HepG2 (cell line): ENCODE data around the gene GALNT8. TPM values are rescaled to one million over a fixed set of nuclear protein-coding genes. Genes with fewer than 3 reads are reported as not detected.
A peak's percentile ranks its signal among the peaks of the same experiment; 100 is the strongest.

Experiments
- ATAC-seq: fragments of 200-7000 bp; cut with Tn5 transposase; 3 replicates; pipeline ENCODE4 v1.9.1; 2020; ENCODE audit warnings: mild to moderate bottlenecking, moderate library complexity
- BruUV-seq: library from RNA; stranded (reverse); fragments of 400-500 nt; replicated peaks from 2 replicates; lab custom pipeline; 2021; lab: Mats Ljungman, UMichigan
- CTCF ChIA-PET: fragments of 300-600 bp; formaldehyde crosslinking; extraction: SDS; loops from one replicate; lab custom pipeline; 2021; ENCODE audit warnings: low total read pairs, inconsistent platforms, low intra/inter-chr PET ratio; lab: Yijun Ruan, JAX
- POLR2A ChIA-PET: fragments of 350-600 bp; sonication (Branson Sonifier 250); formaldehyde crosslinking; loops from one replicate; lab custom pipeline; 2020; ENCODE audit warnings: antibody characterized with exemption, inconsistent platforms; lab: Yijun Ruan, JAX
- DNase-seq: peaks from one replicate; pipeline ENCODE4 v3.0.0-alpha.2; 2015; ENCODE audit warnings: low spot score
- FAIRE-seq: peaks from 3 replicates; lab custom pipeline; 2011; peaks lifted over from hg19 to GRCh38; lab: Jason Lieb, UNC
- H2AFZ ChIP-seq: one replicate; pipeline ENCODE4 v1.6.1; 2011; ENCODE audit warnings: low read length, inconsistent platforms
- H3K27ac ChIP-seq: fragments of 300-600 bp; 3 replicates; pipeline ENCODE4 v1.8.0; 2011; ENCODE audit warnings: mixed run types, mild to moderate bottlenecking, mixed read lengths, low read length, inconsistent platforms; ENCODE audit not compliant: insufficient read depth; ENCODE audit errors: extremely low read length
- H3K27me3 ChIP-seq, 2 experiments: fragments of 200-600 bp in 1 of 2; 2 replicates in 1 of 2; 3 replicates in 1 of 2; pipeline versions ENCODE4 v1.6.0 to v1.8.0; 2011; ENCODE audit warnings: low read length in 2 of 2, mild to moderate bottlenecking in 2 of 2, moderate library complexity in 2 of 2, inconsistent platforms in 1 of 2; ENCODE audit not compliant: insufficient read depth in 2 of 2, control insufficient read depth in 1 of 2
- H3K36me3 ChIP-seq, 2 experiments: fragments of 200-600 bp in 1 of 2; replicated peaks in 1 of 2; 2 replicates in 1 of 2; 3 replicates in 1 of 2; pipeline versions ENCODE4 v1.5.1 to v1.8.0; 2011; ENCODE audit warnings: low read length in 2 of 2, inconsistent platforms in 1 of 2; ENCODE audit not compliant: insufficient read depth in 2 of 2, control insufficient read depth in 1 of 2
- H3K4me1 ChIP-seq: 2 replicates; pipeline ENCODE4 v1.5.1; 2012; ENCODE audit warnings: low read length, inconsistent platforms; ENCODE audit not compliant: insufficient read depth
- H3K4me2 ChIP-seq: 2 replicates; pipeline ENCODE4 v1.6.0; 2011; ENCODE audit warnings: low read depth, low read length, inconsistent platforms
- H3K4me3 ChIP-seq, 3 experiments: fragments of 200-600 bp in 1 of 3; sonication (generic), shearing (Covaris generic) in 1 of 3; replicated peaks in 1 of 3; 2 replicates each; pipeline ENCODE4 v1.5.1; 2011 to 2016; ENCODE audit warnings: low read length in 3 of 3, inconsistent platforms in 2 of 3, low read depth in 2 of 3, mild to moderate bottlenecking in 2 of 3, control low read depth in 1 of 3, mixed read lengths in 1 of 3; ENCODE audit not compliant: insufficient read depth in 1 of 3
- H3K79me2 ChIP-seq: one replicate; pipeline ENCODE4 v1.6.1; 2011; ENCODE audit warnings: low read length, inconsistent platforms; ENCODE audit not compliant: insufficient read depth
- H3K9ac ChIP-seq: 2 replicates; pipeline ENCODE4 v1.6.0; 2011; ENCODE audit warnings: mild to moderate bottlenecking, low read depth, low read length, inconsistent platforms; ENCODE audit not compliant: insufficient read depth
- H3K9me3 ChIP-seq: 2 replicates; pipeline ENCODE4 v1.5.1; 2012; ENCODE audit warnings: mild to moderate bottlenecking, low read length
- H4K20me1 ChIP-seq: 2 replicates; pipeline ENCODE4 v1.6.0; 2011; ENCODE audit warnings: inconsistent platforms, mild to moderate bottlenecking, low read length, moderate library complexity; ENCODE audit not compliant: insufficient read depth
- DMAP1 ChIP-seq: IDR thresholded peaks from 2 replicates; pipeline ENCODE4 v1.6.1; 2016
- NR2C2 ChIP-seq: sonication (generic); formaldehyde crosslinking; IDR thresholded peaks from 2 replicates; pipeline ENCODE4 v1.4.0; 2020; ENCODE audit warnings: missing genetic modification reagents, mild to moderate bottlenecking, moderate library complexity, borderline replicate concordance
- RCOR2 ChIP-seq: IDR thresholded peaks from 2 replicates; pipeline ENCODE4 v1.6.1; 2016; ENCODE audit warnings: missing biosample characterization, missing genetic modification reagents
- TCF12 ChIP-seq, 2 experiments: fragments of 450-650 bp in 1 of 2; sonication (generic) in 1 of 2; formaldehyde crosslinking in 1 of 2; IDR thresholded peaks; 2 replicates each; pipeline versions ENCODE4 v1.6.1 to v1.8.0; 2017 to 2022; ENCODE audit warnings: antibody characterized with exemption in 1 of 2, mild to moderate bottlenecking in 1 of 2, missing genetic modification reagents in 1 of 2, moderate library complexity in 1 of 2
- ZNF7 ChIP-seq: IDR thresholded peaks from 2 replicates; pipeline ENCODE4 v1.6.1; 2016; ENCODE audit warnings: missing biosample characterization, missing genetic modification reagents
- ZNF839 ChIP-seq: sonication (generic); formaldehyde crosslinking; IDR thresholded peaks from 2 replicates; pipeline ENCODE4 v1.4.0; 2020; ENCODE audit warnings: missing genetic modification reagents, mild to moderate bottlenecking, borderline replicate concordance
- WGBS: methylation state at CpG from one replicate; pipeline ENCODE4 v1.1.6; 2017; ENCODE audit warnings: low lambda C conversion rate; 5-methylcytosine and 5-hydroxymethylcytosine counted together
- in situ Hi-C: cut with HindIII; loops from 2 replicates; pipeline ENCODE4 v1.10.0; 2017; ENCODE audit warnings: low pct_unique_long_range_greater_than_20kb; ENCODE audit not compliant: extremely low pct_ligation_motif_present
- intact Hi-C: fragments of 100-400 bp; cut with micrococcal nuclease; formaldehyde crosslinking; loops from one replicate; pipeline ENCODE4 v1.10.0; 2022; ENCODE audit not compliant: unreplicated experiment
- polyA plus RNA-seq, 8 experiments: library from polyadenylated mRNA; depleted of rRNA in 3 of 8; stranded (reverse) in 7 of 8; unstranded in 1 of 8; fragments of >200 nt; fragmentation: Illumina TruSeq in 4 of 8; extraction: Trizol in 4 of 8; gene quantifications; 2 replicates each; pipeline versions ENCODE4 v1.2.1 to v1.2.3, GENCODE V29; 2011 to 2016; ENCODE audit warnings: low read depth in 4 of 8, missing spikeins in 1 of 8, mixed read lengths in 1 of 8; ENCODE audit not compliant: insufficient read depth in 1 of 8
- total RNA-seq, 5 experiments: library from RNA; depleted of rRNA; stranded (reverse); fragments of >200 nt; fragmentation: Illumina TruSeq; extraction: Trizol; gene quantifications; 2 replicates each; pipeline ENCODE4 v1.2.3, GENCODE V29; 2016; ENCODE audit warnings: low read depth in 1 of 5
- TF ChIP-seq, protein P1 (sequence below): sonication (generic); formaldehyde crosslinking; IDR thresholded peaks from 2 replicates; pipeline ENCODE4 v1.5.0; 2020; ENCODE audit warnings: mild to moderate bottlenecking, missing genetic modification reagents
- TF ChIP-seq, protein P2 (sequence below): sonication (generic); formaldehyde crosslinking; IDR thresholded peaks from 2 replicates; pipeline ENCODE4 v1.5.0; 2020; ENCODE audit warnings: mild to moderate bottlenecking, missing genetic modification reagents, moderate library complexity

Gene GALNT8
- total and polyA plus RNA-seq, 2 of the 13 experiments (the other 11 are each of a cell fraction or from before 2014, with no cell fraction given) = 0.45 TPM; not detected in 1

DNA sequence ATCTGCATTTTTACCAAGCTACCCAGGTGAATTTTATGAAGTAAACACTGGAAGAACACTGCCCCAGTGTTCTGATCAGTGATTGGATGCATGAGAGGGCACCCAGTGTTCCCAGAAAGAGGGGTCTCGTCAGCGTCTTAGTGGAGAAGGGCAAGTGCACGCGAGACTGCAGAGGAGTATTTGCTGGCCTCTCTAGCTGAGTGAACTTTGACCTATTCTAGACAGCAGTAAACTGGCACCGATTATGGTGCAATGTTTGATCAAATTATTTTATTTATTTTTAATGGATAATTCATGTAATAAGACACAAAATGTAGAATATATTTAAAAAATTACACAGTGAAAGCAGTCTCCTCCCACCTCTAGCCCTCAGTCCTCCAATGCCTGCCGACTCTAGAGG is 5.3 kb upstream of the GALNT8 start:
- FAIRE-seq = no peak
- POLR2A ChIA-PET = no interaction called here
- H3K27ac ChIP-seq = no peak overlapping the region

DNA sequence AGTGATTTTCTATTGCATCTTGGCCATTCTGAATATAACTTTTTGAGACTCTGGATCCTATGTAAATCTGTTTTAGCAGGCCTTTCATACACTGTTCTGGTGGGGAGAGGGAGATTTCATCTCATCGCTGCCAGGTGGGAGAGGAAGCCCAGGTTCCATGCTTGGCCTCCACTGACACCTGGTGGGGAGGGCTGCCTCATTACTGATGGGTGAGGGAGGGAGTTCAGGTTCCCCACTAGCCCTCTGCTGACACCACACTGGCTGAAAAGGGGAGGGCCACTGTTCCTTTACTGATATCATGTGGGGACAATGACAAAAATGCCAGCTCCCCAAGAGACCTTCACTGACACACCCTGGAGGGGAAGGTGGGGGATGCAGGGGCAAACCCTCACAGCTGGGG is 2.4 kb upstream of the GALNT8 start:
- whole genome bisulfite sequencing = 86% methylated on average over 1 of the region's 1 CpG

More for the DNA sequence above, 5.3 kb upstream of the GALNT8 start:
- H3K79me2 ChIP-seq = no peaks in the 10 kb centered on the region
- intact Hi-C loops = no loop called here
- H3K4me3 ChIP-seq = no peak overlapping the region
- H3K27me3 ChIP-seq = peaks cover 0 to 12% of the 10 kb centered on the region in 2 experiments; a peak in 3 of 5 replicates
- no peak overlapping the region for H2AFZ ChIP-seq
- ATAC-seq = no peak
- DNase-seq = no peak
- peaks cover 5% of the 10 kb centered on the region; the same call in 1 of the 2 replicates for H3K4me1 ChIP-seq
- H3K4me2 ChIP-seq = peak overlapping the region; percentile 27; the same call in 1 of the 2 replicates
- no peaks in the 10 kb centered on the region for H3K9me3 ChIP-seq
- H3K9ac ChIP-seq = no peak overlapping the region
- TF ChIP-seq ZNF7 (CRISPR knock-in tag) = peak; percentile 19; the same call in 1 of the 2 replicates
- no peak for TF ChIP-seq TCF12 (IDR thresholded peaks at IDR 0.05)
- no peak for TF ChIP-seq TCF12 (CRISPR knock-in tag; IDR thresholded peaks at IDR 0.05)
- TF ChIP-seq, all 625 proteins: peak for 1
- CTCF ChIA-PET = no interaction called here
- H3K36me3 ChIP-seq = no peaks in the 10 kb centered on the region
- no peaks in the 10 kb centered on the region for H4K20me1 ChIP-seq
- in situ Hi-C loops = no loop called here
- WGBS = 11% methylated on average over 6 of the region's 6 CpGs
- BruUV-seq = no TSS peak

More for the DNA sequence above, 2.4 kb upstream of the GALNT8 start:
- Histone ChIP-seq H2AFZ (no peak overlapping the region), H3K36me3 (no peaks in the 10 kb centered on the region), H3K79me2 (no peaks in the 10 kb centered on the region), H3K4me1 (peaks cover 5% of the 10 kb centered on the region; the same call in 1 of the 2 replicates), H3K27me3 (peaks cover 0 to 33% of the 10 kb centered on the region in 2 experiments; a peak in 3 of 5 replicates), H3K9me3 (no peaks in the 10 kb centered on the region), H4K20me1 (no peaks in the 10 kb centered on the region), H3K27ac (no peak overlapping the region), H3K9ac (no peak overlapping the region), H3K4me2 (no peak overlapping the region), H3K4me3 (no peak overlapping the region)
- POLR2A ChIA-PET = no interaction called here
- ATAC-seq (no peak), FAIRE-seq (no peak), DNase-seq (no peak)
- no TSS peak for BruUV-seq
- TF ChIP-seq, protein P1, sequence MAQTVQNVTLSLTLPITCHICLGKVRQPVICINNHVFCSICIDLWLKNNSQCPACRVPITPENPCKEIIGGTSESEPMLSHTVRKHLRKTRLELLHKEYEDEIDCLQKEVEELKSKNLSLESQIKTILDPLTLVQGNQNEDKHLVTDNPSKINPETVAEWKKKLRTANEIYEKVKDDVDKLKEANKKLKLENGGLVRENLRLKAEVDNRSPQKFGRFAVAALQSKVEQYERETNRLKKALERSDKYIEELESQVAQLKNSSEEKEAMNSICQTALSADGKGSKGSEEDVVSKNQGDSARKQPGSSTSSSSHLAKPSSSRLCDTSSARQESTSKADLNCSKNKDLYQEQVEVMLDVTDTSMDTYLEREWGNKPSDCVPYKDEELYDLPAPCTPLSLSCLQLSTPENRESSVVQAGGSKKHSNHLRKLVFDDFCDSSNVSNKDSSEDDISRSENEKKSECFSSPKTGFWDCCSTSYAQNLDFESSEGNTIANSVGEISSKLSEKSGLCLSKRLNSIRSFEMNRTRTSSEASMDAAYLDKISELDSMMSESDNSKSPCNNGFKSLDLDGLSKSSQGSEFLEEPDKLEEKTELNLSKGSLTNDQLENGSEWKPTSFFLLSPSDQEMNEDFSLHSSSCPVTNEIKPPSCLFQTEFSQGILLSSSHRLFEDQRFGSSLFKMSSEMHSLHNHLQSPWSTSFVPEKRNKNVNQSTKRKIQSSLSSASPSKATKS (CRISPR knock-in tag) = no peak
- TF ChIP-seq ZNF839 (CRISPR knock-in tag) = no peak
- no peak for TF ChIP-seq DMAP1 (CRISPR knock-in tag)
- TF ChIP-seq RCOR2 (CRISPR knock-in tag) = no peak
- TF ChIP-seq NR2C2 (CRISPR knock-in tag) = no peak
- TF ChIP-seq, protein P2, sequence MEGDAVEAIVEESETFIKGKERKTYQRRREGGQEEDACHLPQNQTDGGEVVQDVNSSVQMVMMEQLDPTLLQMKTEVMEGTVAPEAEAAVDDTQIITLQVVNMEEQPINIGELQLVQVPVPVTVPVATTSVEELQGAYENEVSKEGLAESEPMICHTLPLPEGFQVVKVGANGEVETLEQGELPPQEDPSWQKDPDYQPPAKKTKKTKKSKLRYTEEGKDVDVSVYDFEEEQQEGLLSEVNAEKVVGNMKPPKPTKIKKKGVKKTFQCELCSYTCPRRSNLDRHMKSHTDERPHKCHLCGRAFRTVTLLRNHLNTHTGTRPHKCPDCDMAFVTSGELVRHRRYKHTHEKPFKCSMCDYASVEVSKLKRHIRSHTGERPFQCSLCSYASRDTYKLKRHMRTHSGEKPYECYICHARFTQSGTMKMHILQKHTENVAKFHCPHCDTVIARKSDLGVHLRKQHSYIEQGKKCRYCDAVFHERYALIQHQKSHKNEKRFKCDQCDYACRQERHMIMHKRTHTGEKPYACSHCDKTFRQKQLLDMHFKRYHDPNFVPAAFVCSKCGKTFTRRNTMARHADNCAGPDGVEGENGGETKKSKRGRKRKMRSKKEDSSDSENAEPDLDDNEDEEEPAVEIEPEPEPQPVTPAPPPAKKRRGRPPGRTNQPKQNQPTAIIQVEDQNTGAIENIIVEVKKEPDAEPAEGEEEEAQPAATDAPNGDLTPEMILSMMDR (CRISPR knock-in tag) = peak; percentile 30; the same call in 1 of the 2 replicates
- CTCF ChIA-PET = no interaction called here
- in situ Hi-C loops = no loop called here
- intact Hi-C loops = no loop called here
